NCI-H510A (cell line): Measurements from ENCODE around the gene CFAP65.

Experiments used
- DNase-seq: peaks from one replicate; lab custom pipeline; 2025; lab: John Stamatoyannopoulos, UW

The CFAP65 gene

GRCh38 chr2:219041252-219041651, at the start of gene CFAP65:
TSS of gene CFAP65 (minus strand) at chr2:219041516. CDS start at chr2:219039048, 2,468 bp downstream.
- peak; percentile 52 for DNase-seq

- no peak for DNase-seq
These were observed 49.4 kb upstream of the CFAP65 start for GRCh38 chr2:219090436-219091299.

- DNase-seq: no peak
These were observed 48.0 kb upstream of the CFAP65 start for GRCh38 chr2:219089330-219089729.

- no peak for DNase-seq
These were observed 46.5 kb upstream of the CFAP65 start for GRCh38 chr2:219087848-219088247.

- no peak for DNase-seq
These were observed 46.0 kb upstream of the CFAP65 start for GRCh38 chr2:219087361-219087760.

- no peak for DNase-seq
These were observed 44.9 kb upstream of the CFAP65 start for GRCh38 chr2:219086196-219086595.

- DNase-seq: no peak
These were observed 43.5 kb upstream of the CFAP65 start for GRCh38 chr2:219084791-219085190.

GRCh38 chr2:219082332-219082958, 41.1 kb upstream of the CFAP65 start:
- no peak for DNase-seq

GRCh38 chr2:219081701-219082331, 40.5 kb upstream of the CFAP65 start:
- no peak for DNase-seq

GRCh38 chr2:219081096-219081495, 39.8 kb upstream of the CFAP65 start:
- no peak for DNase-seq

- DNase-seq: no peak
These were observed 38.1 kb upstream of the CFAP65 start for GRCh38 chr2:219079417-219079816.

GRCh38 chr2:219078951-219079350, 37.6 kb upstream of the CFAP65 start:
- DNase-seq: no peak

- DNase-seq: no peak
These were observed 36.8 kb upstream of the CFAP65 start for GRCh38 chr2:219078126-219078525.

- DNase-seq: no peak
These were observed 34.9 kb upstream of the CFAP65 start for GRCh38 chr2:219076253-219076652.

GRCh38 chr2:219073413-219074129, 32.3 kb upstream of the CFAP65 start:
- peak; percentile 44 for DNase-seq

GRCh38 chr2:219072741-219073250, 31.5 kb upstream of the CFAP65 start:
- DNase-seq: no peak

- DNase-seq: no peak
These were observed 30.0 kb upstream of the CFAP65 start for GRCh38 chr2:219071131-219071816.

- no peak for DNase-seq
These were observed 24.2 kb upstream of the CFAP65 start for GRCh38 chr2:219065484-219065883.

- DNase-seq: no peak
These were observed 20.8 kb upstream of the CFAP65 start for GRCh38 chr2:219062081-219062480.

- DNase-seq: no peak
These were observed 19.8 kb upstream of the CFAP65 start, which contains the start of gene IHH for GRCh38 chr2:219060821-219061791. TSS of gene IHH (minus strand) at chr2:219060921. CDS start at chr2:219060467, 454 bp downstream.
